HEK293 (cell line): ENCODE results near the gene LRP1B.

Experiments
- SP2 ChIP-seq: fragments of 450-650 bp; formaldehyde crosslinking; IDR thresholded peaks from 2 replicates; pipeline ENCODE4 v1.5.1; 2016; ENCODE audit warnings: missing biosample characterization, missing genetic modification characterization
- SP7 ChIP-seq: fragments of 450-650 bp; formaldehyde crosslinking; IDR thresholded peaks from 2 replicates; pipeline ENCODE4 v1.5.1; 2016; ENCODE audit warnings: missing biosample characterization, missing genetic modification characterization
- ZBTB21 ChIP-seq: fragments of 450-650 bp; formaldehyde crosslinking; IDR thresholded peaks from 2 replicates; pipeline ENCODE4 v1.5.1; 2017; ENCODE audit warnings: missing biosample characterization, missing genetic modification characterization
- ZIC2 ChIP-seq: fragments of 450-650 bp; formaldehyde crosslinking; IDR thresholded peaks from 2 replicates; pipeline ENCODE4 v1.5.1; 2016; ENCODE audit warnings: missing biosample characterization, missing genetic modification characterization
- ZNF169 ChIP-seq: fragments of 450-650 bp; formaldehyde crosslinking; IDR thresholded peaks from 2 replicates; pipeline ENCODE4 v1.5.1; 2016; ENCODE audit warnings: missing biosample characterization, missing genetic modification characterization
- ZNF274 ChIP-seq, 2 experiments: fragments of 200-500 bp in 1 of 2; fragments of 450-650 bp in 1 of 2; sonication (Bioruptor generic) in 1 of 2; formaldehyde crosslinking in 1 of 2; IDR thresholded peaks; 2 replicates each; pipeline versions ENCODE4 v1.5.1 to v1.6.1; 2014 to 2016; ENCODE audit warnings: borderline replicate concordance in 1 of 2, inconsistent platforms in 1 of 2, low read length in 1 of 2, missing biosample characterization in 1 of 2, missing genetic modification characterization in 1 of 2
- ZNF560 ChIP-seq: fragments of 450-650 bp; formaldehyde crosslinking; IDR thresholded peaks from 2 replicates; pipeline ENCODE4 v1.5.1; 2017; ENCODE audit warnings: missing biosample characterization, missing genetic modification characterization, borderline replicate concordance
- ZNF792 ChIP-seq: fragments of 450-650 bp; formaldehyde crosslinking; IDR thresholded peaks from 2 replicates; pipeline ENCODE4 v1.5.1; 2016; ENCODE audit warnings: missing biosample characterization, missing genetic modification characterization
- TF ChIP-seq, protein P1 (sequence below): fragments of 450-650 bp; formaldehyde crosslinking; IDR thresholded peaks from 2 replicates; pipeline ENCODE4 v1.5.1; 2016; ENCODE audit warnings: missing biosample characterization, missing genetic modification characterization
- TF ChIP-seq, protein P2 (sequence below): fragments of 450-650 bp; formaldehyde crosslinking; IDR thresholded peaks from 2 replicates; pipeline ENCODE4 v1.5.1; 2016; ENCODE audit warnings: missing biosample characterization, missing genetic modification characterization
- TF ChIP-seq, protein P3 (sequence below): fragments of 450-650 bp; formaldehyde crosslinking; IDR thresholded peaks from 2 replicates; pipeline ENCODE4 v1.5.1; 2016; ENCODE audit warnings: missing biosample characterization, missing genetic modification characterization

DNA sequence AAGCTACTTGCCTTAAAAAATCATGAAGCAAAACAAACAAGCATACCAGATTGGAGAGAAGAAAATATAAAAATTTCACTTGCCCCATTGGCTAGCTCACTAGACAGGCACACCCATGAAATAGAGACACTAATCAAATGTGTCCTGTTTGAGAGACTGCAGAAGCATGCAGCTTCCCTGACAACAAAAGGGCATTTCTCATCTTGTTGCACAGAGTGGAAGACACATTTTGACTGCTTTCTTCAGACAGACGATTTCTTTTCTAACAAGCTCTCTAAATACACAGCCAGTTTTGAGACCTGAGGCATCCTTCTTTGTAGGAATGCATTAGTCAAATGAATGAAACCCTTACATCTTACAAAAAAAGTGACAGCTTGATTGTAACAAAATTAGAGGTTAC, 1792.0 kb downstream of the LRP1B start:
- TF ChIP-seq SP2 (tag by site-specific recombination) (no peak), ZNF560 (tag by site-specific recombination) (no peak), ZNF274 (IDR thresholded peaks at IDR 0.05; ENCODE audit: low read length) (no peak), ZNF274 (tag by site-specific recombination; IDR thresholded peaks at IDR 0.05; ENCODE audit: borderline replicate concordance) (no peak), SP7 (tag by site-specific recombination) (no peak), ZBTB21 (tag by site-specific recombination) (no peak), ZNF792 (no peak), ZIC2 (tag by site-specific recombination) (no peak), ZNF169 (no peak)
- TF ChIP-seq, protein P1, sequence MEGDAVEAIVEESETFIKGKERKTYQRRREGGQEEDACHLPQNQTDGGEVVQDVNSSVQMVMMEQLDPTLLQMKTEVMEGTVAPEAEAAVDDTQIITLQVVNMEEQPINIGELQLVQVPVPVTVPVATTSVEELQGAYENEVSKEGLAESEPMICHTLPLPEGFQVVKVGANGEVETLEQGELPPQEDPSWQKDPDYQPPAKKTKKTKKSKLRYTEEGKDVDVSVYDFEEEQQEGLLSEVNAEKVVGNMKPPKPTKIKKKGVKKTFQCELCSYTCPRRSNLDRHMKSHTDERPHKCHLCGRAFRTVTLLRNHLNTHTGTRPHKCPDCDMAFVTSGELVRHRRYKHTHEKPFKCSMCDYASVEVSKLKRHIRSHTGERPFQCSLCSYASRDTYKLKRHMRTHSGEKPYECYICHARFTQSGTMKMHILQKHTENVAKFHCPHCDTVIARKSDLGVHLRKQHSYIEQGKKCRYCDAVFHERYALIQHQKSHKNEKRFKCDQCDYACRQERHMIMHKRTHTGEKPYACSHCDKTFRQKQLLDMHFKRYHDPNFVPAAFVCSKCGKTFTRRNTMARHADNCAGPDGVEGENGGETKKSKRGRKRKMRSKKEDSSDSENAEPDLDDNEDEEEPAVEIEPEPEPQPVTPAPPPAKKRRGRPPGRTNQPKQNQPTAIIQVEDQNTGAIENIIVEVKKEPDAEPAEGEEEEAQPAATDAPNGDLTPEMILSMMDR (tag by site-specific recombination), result no peak
- TF ChIP-seq, protein P2, sequence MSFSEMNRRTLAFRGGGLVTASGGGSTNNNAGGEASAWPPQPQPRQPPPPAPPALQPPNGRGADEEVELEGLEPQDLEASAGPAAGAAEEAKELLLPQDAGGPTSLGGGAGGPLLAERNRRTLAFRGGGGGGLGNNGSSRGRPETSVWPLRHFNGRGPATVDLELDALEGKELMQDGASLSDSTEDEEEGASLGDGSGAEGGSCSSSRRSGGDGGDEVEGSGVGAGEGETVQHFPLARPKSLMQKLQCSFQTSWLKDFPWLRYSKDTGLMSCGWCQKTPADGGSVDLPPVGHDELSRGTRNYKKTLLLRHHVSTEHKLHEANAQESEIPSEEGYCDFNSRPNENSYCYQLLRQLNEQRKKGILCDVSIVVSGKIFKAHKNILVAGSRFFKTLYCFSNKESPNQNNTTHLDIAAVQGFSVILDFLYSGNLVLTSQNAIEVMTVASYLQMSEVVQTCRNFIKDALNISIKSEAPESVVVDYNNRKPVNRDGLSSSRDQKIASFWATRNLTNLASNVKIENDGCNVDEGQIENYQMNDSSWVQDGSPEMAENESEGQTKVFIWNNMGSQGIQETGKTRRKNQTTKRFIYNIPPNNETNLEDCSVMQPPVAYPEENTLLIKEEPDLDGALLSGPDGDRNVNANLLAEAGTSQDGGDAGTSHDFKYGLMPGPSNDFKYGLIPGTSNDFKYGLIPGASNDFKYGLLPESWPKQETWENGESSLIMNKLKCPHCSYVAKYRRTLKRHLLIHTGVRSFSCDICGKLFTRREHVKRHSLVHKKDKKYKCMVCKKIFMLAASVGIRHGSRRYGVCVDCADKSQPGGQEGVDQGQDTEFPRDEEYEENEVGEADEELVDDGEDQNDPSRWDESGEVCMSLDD (tag by site-specific recombination), result no peak
- TF ChIP-seq, protein P3, sequence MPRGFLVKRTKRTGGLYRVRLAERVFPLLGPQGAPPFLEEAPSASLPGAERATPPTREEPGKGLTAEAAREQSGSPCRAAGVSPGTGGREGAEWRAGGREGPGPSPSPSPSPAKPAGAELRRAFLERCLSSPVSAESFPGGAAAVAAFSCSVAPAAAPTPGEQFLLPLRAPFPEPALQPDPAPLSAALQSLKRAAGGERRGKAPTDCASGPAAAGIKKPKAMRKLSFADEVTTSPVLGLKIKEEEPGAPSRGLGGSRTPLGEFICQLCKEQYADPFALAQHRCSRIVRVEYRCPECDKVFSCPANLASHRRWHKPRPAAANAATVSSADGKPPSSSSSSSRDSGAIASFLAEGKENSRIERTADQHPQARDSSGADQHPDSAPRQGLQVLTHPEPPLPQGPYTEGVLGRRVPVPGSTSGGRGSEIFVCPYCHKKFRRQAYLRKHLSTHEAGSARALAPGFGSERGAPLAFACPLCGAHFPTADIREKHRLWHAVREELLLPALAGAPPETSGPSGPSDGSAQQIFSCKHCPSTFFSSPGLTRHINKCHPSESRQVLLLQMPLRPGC (tag by site-specific recombination), result no peak
